ENCODE data around the gene ART4.

Gene ART4

DNA sequence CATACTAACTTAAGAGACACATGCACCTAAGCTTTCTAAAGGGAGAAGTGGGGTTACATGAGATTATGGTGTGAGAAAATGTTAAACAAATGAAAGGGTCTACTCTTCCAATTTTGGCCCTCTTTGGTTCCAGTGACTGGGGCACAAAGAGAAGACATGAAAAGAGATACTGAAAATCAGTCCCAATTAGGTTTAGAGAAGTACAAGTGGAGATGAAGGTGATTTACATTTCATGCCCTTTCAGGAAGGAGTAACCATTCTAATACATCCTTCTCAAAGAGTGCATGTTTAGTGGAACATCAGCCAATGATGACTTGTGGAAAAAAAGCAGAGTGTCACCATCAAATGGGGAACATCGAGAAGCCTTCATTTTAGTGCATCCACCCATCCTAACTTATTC, 27.9 kb upstream of the ART4 start:
- Histone ChIP-seq H3K4me3 (replicated peaks; ENCODE audit: insufficient read depth, low read length) (no peak overlapping the region), H3K27me3 (ENCODE audit: insufficient read depth, poor library complexity, severe bottlenecking) (no peaks in the 10 kb centered on the region), H3K27ac (replicated peaks) (no peak overlapping the region)
- TF ChIP-seq, protein P1, sequence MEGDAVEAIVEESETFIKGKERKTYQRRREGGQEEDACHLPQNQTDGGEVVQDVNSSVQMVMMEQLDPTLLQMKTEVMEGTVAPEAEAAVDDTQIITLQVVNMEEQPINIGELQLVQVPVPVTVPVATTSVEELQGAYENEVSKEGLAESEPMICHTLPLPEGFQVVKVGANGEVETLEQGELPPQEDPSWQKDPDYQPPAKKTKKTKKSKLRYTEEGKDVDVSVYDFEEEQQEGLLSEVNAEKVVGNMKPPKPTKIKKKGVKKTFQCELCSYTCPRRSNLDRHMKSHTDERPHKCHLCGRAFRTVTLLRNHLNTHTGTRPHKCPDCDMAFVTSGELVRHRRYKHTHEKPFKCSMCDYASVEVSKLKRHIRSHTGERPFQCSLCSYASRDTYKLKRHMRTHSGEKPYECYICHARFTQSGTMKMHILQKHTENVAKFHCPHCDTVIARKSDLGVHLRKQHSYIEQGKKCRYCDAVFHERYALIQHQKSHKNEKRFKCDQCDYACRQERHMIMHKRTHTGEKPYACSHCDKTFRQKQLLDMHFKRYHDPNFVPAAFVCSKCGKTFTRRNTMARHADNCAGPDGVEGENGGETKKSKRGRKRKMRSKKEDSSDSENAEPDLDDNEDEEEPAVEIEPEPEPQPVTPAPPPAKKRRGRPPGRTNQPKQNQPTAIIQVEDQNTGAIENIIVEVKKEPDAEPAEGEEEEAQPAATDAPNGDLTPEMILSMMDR (IDR thresholded peaks at IDR 0.05; ENCODE audit: insufficient read depth, low read length), result no peak
- TF ChIP-seq SPI1 (IDR thresholded peaks at IDR 0.05; ENCODE audit: borderline replicate concordance, low read depth) (no peak), POLR2AphosphoS5 (IDR thresholded peaks at IDR 0.05; ENCODE audit: low read depth) (no peak), REST (IDR thresholded peaks at IDR 0.05; ENCODE audit: insufficient replicate concordance, low read depth) (no peak), GABPA (IDR thresholded peaks at IDR 0.05; ENCODE audit: low read depth) (no peak)
- DNase-seq (ENCODE audit: low read depth in 1 of 2, low spot score in 1 of 2), result no peak

DNA sequence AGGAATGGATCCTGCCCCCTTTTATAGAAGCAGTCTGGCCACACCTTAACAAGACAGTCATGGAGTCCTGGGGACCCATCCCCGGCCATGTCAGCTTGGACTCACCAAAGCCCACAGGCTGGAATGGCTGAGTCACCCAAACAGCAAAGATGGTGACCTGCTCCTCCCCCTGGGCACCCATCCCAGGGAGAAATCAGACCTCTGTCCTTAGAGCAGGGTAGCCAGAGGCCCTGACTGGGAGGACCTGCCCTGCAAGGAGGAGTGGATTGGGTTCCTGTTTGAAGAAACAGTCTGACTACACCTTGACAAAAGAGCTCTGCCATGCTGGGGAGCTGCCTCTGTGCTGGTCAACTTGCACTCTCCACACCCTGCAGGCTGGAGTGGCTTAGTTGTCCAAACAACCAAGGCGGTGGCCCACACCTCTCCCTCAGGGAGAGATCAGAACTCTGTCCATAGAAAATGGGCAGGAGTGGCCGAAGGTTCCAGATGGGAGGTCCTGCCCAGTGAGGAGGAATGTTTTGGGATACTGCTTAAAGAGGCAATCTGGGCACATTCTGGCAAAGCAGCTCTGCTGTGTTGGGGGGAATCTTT, 25.7 kb upstream of the ART4 start:
- no peaks in the 10 kb centered on the region for H3K27me3 ChIP-seq (ENCODE audit: insufficient read depth, poor library complexity, severe bottlenecking)
- no peak for DNase-seq (ENCODE audit: low read depth in 1 of 2, low spot score in 1 of 2)
- TF ChIP-seq REST (IDR thresholded peaks at IDR 0.05; ENCODE audit: insufficient replicate concordance, low read depth), result no peak
- TF ChIP-seq POLR2AphosphoS5 (IDR thresholded peaks at IDR 0.05; ENCODE audit: low read depth), result no peak
- TF ChIP-seq SPI1 (IDR thresholded peaks at IDR 0.05; ENCODE audit: borderline replicate concordance, low read depth), result no peak
- TF ChIP-seq GABPA (IDR thresholded peaks at IDR 0.05; ENCODE audit: low read depth), result no peak
- TF ChIP-seq, protein P1 (IDR thresholded peaks at IDR 0.05; ENCODE audit: insufficient read depth, low read length), result no peak
- H3K4me3 ChIP-seq (replicated peaks; ENCODE audit: insufficient read depth, low read length), result no peak overlapping the region
- H3K27ac ChIP-seq (replicated peaks), result no peak overlapping the region

GRCh38 chr12:14860490-14860889, 17.2 kb upstream of the ART4 start:
- H3K4me3 ChIP-seq (replicated peaks; ENCODE audit: insufficient read depth, low read length), result no peak overlapping the region
- H3K27ac ChIP-seq (replicated peaks), result no peak overlapping the region
- DNase-seq (ENCODE audit: low read depth in 1 of 2, low spot score in 1 of 2), result no peak
- TF ChIP-seq REST (IDR thresholded peaks at IDR 0.05; ENCODE audit: insufficient replicate concordance, low read depth) (no peak), SPI1 (IDR thresholded peaks at IDR 0.05; ENCODE audit: borderline replicate concordance, low read depth) (no peak), POLR2AphosphoS5 (IDR thresholded peaks at IDR 0.05; ENCODE audit: low read depth) (no peak), GABPA (IDR thresholded peaks at IDR 0.05; ENCODE audit: low read depth) (no peak)
- TF ChIP-seq, protein P1 (IDR thresholded peaks at IDR 0.05; ENCODE audit: insufficient read depth, low read length), result no peak
- no peaks in the 10 kb centered on the region for H3K27me3 ChIP-seq (ENCODE audit: insufficient read depth, poor library complexity, severe bottlenecking)
